Measurements from ENCODE around the gene CD40.

GRCh38 chr20:46074006-46074405 lies 44.1 kb upstream of the CD40 start:
- no peak for TF ChIP-seq CTCF (IDR thresholded peaks at IDR 0.05)
- TF ChIP-seq POLR2A (IDR thresholded peaks at IDR 0.05), result no peak
